H1 (cell line): ENCODE results near the gene COL21A1. TPM values are rescaled to one million over a fixed set of nuclear protein-coding genes. Genes with fewer than 3 reads are reported as not detected.

Source experiments
- polyA plus RNA-seq, 7 experiments: library from polyadenylated mRNA; depleted of rRNA in 3 of 7; stranded (reverse) in 5 of 7; unstranded in 2 of 7; fragments of >200 nt in 5 of 7; fragments of 200-250 nt in 2 of 7; gene quantifications; 1 replicate in 5 of 7; 2 replicates in 1 of 7; 4 replicates in 1 of 7; pipeline versions ENCODE4 v1.2.1 to v1.2.3, GENCODE V29; 2011 to 2013; ENCODE audit warnings: missing spikeins in 2 of 7, mixed read lengths in 2 of 7
- total RNA-seq: library from RNA; stranded (reverse); fragmentation: NEBNext Ultra II Directional; extraction: Animal tissue kit (Norgen Biotek cat#: 25700); gene quantifications from 2 replicates; pipeline ENCODE4 v1.2.1, GENCODE V29; 2021
- TF ChIP-seq, protein P1 (sequence below): fragments of 300-600 bp; sonication (generic); IDR thresholded peaks from 2 replicates; pipeline ENCODE4 v1.7.1; 2012; ENCODE audit warnings: low read length, moderate library complexity, mild to moderate bottlenecking, inconsistent platforms; ENCODE audit not compliant: insufficient replicate concordance

COL21A1 gene
- total and polyA plus RNA-seq, 2 of the 8 experiments (the other 6 are each of a cell fraction or from before 2014, with no cell fraction given): 1.6 to 3.4 TPM

DNA sequence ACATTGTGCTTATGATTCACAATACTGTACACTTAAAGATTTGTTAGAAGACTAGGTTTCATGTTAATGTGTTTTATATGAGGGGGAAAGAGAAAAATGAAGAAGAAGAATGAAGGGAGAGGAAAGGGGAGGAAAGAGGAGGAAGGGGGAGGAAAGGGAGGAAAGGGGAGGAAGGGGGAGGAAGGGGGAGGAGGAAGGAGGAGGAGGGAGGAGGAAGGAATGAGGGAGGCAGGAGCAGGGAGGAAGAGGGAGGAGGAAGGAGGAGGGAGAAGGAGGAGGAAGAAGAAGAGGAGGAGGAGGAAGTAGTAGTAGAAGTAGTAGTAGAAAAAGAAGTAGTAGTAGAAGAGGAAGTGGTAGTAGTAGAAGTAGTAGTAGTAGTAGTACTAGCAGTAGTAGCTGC lies 70.6 kb downstream of the COL21A1 start (continued):
- TF ChIP-seq, protein P1, sequence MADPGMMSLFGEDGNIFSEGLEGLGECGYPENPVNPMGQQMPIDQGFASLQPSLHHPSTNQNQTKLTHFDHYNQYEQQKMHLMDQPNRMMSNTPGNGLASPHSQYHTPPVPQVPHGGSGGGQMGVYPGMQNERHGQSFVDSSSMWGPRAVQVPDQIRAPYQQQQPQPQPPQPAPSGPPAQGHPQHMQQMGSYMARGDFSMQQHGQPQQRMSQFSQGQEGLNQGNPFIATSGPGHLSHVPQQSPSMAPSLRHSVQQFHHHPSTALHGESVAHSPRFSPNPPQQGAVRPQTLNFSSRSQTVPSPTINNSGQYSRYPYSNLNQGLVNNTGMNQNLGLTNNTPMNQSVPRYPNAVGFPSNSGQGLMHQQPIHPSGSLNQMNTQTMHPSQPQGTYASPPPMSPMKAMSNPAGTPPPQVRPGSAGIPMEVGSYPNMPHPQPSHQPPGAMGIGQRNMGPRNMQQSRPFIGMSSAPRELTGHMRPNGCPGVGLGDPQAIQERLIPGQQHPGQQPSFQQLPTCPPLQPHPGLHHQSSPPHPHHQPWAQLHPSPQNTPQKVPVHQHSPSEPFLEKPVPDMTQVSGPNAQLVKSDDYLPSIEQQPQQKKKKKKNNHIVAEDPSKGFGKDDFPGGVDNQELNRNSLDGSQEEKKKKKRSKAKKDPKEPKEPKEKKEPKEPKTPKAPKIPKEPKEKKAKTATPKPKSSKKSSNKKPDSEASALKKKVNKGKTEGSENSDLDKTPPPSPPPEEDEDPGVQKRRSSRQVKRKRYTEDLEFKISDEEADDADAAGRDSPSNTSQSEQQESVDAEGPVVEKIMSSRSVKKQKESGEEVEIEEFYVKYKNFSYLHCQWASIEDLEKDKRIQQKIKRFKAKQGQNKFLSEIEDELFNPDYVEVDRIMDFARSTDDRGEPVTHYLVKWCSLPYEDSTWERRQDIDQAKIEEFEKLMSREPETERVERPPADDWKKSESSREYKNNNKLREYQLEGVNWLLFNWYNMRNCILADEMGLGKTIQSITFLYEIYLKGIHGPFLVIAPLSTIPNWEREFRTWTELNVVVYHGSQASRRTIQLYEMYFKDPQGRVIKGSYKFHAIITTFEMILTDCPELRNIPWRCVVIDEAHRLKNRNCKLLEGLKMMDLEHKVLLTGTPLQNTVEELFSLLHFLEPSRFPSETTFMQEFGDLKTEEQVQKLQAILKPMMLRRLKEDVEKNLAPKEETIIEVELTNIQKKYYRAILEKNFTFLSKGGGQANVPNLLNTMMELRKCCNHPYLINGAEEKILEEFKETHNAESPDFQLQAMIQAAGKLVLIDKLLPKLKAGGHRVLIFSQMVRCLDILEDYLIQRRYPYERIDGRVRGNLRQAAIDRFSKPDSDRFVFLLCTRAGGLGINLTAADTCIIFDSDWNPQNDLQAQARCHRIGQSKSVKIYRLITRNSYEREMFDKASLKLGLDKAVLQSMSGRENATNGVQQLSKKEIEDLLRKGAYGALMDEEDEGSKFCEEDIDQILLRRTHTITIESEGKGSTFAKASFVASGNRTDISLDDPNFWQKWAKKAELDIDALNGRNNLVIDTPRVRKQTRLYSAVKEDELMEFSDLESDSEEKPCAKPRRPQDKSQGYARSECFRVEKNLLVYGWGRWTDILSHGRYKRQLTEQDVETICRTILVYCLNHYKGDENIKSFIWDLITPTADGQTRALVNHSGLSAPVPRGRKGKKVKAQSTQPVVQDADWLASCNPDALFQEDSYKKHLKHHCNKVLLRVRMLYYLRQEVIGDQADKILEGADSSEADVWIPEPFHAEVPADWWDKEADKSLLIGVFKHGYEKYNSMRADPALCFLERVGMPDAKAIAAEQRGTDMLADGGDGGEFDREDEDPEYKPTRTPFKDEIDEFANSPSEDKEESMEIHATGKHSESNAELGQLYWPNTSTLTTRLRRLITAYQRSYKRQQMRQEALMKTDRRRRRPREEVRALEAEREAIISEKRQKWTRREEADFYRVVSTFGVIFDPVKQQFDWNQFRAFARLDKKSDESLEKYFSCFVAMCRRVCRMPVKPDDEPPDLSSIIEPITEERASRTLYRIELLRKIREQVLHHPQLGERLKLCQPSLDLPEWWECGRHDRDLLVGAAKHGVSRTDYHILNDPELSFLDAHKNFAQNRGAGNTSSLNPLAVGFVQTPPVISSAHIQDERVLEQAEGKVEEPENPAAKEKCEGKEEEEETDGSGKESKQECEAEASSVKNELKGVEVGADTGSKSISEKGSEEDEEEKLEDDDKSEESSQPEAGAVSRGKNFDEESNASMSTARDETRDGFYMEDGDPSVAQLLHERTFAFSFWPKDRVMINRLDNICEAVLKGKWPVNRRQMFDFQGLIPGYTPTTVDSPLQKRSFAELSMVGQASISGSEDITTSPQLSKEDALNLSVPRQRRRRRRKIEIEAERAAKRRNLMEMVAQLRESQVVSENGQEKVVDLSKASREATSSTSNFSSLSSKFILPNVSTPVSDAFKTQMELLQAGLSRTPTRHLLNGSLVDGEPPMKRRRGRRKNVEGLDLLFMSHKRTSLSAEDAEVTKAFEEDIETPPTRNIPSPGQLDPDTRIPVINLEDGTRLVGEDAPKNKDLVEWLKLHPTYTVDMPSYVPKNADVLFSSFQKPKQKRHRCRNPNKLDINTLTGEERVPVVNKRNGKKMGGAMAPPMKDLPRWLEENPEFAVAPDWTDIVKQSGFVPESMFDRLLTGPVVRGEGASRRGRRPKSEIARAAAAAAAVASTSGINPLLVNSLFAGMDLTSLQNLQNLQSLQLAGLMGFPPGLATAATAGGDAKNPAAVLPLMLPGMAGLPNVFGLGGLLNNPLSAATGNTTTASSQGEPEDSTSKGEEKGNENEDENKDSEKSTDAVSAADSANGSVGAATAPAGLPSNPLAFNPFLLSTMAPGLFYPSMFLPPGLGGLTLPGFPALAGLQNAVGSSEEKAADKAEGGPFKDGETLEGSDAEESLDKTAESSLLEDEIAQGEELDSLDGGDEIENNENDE: no peak
- TF ChIP-seq, all 59 proteins: peak for 0
